GM19397 (cell line): Measurements from ENCODE around the gene SNCAIP.
"Not testable (repeated sequence)": the region's sequence is repeated elsewhere in the genome, so short reads cannot be mapped to it uniquely, and the experiment has no call there.

Source experiments
- ATAC-seq: cut with Tn5 transposase; IDR thresholded peaks from one replicate; pipeline ENCODE4 v1.9.1; 2021; ENCODE audit warnings: mild to moderate bottlenecking, moderate library complexity; ENCODE audit not compliant: unreplicated experiment

SNCAIP gene

DNA sequence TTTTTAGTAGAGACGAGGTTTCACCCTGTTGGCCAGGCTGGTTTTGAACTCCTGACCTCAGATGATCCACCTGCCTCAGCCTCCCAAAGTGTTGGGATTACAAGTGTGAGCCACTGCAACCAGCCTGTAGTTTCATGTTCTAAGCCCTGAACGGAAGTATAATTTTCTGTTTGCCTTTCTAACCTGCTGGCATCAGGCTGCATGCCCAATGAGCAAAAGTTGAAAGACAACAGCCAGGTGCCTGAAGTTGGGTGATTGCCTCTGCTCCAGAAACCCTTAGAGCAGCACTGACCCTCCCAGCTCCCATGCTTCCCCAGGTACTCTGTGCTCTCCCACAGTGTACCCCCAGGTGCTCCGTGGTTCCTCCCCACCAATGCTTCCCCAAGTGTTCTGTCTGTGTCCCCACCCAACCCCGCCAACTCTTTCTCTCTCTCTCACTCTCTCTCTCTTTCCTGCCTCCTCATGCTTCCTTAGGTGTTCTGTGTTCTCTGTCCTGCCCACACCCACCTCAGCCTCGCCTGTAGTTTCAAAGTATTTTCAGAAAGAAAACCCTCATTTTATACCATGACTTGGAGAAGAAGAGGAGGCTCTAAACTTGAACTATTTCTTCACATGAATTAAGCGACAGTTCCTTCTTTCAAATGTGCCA lies 145.3 kb downstream of the SNCAIP start:
- ATAC-seq, result no peak

DNA sequence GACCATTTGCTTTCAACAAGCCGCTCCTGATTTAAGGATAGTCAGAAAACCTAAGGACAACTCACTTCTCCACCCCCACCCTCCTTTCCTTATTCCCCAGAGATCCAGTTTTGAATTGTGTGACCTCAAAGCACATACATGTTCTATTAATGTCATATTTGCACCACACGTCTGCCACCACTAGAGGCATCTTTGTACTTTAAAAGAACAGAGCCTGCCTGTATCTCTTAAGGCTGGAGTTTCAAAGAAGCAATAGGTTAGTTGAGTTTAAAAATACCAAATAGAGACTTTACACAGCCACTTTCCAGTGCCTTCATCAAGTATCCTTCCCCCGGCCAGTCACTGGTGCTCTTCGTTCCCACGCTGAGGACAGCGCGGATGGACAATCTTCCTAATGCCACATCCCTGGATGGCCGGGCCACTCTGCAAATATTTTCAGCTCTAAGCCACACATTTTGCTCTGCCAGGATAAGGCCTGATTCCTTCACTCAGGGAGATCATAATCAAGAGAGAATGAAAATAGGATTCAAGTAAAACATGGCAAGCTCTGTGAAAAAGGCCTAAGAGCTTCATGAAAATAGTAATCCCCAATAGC lies 146.3 kb downstream of the SNCAIP start:
- ATAC-seq, result peak; percentile 74

DNA sequence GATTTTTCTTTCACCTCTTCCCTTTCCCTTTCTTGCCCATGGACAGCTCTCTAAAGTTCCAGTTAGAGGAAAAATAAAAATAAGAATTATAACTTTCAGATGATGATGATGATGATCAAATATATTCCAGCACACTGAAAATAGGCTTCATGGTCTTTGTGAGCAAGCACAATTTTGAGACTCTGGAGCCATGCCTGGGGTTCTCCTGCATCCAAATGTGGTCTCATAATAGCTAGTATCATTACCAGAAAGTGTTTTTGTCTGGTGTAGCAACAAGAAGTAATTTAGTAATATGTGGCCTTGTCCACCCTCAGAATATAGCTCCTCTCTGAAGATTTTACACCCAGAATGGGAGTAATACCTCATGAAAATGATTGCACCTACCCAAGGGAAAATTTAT lies 150.4 kb downstream of the SNCAIP start:
- ATAC-seq, result no peak

DNA sequence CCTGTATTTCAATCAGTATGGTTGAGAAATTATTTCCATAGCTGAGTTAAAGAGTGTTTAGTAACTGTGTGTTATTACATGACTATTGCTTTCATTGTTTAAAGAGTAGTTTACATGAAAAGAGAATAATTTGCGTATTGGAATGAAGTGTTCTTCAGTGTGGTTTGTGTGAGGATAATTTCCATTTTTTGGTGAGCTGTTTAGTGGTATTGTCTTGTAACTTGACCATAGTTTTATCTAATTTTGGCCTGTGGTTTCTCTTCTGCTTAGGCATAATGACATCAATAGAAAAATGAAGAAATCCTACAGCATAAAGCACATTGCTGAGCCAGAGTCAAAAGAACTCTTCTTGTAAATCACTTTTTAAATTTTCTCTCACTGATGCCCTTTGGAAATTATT lies 151.2 kb downstream of the SNCAIP start:
- no peak for ATAC-seq

DNA sequence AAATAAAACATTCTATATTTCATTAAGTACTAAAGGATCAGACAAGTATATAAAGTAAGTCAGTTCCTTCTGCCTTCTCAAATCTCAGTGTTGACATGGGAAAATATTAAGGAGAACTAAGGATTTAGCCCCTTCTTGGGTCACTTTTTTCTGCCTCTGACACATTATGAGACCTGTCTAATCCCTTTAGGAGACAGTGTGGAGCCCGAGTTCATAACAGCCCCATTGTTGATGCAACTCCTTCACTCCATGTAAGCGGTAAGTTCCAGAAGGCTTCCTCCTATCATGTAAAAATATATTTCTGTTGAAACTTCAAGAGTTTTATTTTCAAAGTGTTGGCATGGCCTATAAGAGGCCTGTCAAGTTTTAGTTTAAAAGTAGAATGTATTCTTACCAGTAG lies 152.2 kb downstream of the SNCAIP start:
- no peak for ATAC-seq

DNA sequence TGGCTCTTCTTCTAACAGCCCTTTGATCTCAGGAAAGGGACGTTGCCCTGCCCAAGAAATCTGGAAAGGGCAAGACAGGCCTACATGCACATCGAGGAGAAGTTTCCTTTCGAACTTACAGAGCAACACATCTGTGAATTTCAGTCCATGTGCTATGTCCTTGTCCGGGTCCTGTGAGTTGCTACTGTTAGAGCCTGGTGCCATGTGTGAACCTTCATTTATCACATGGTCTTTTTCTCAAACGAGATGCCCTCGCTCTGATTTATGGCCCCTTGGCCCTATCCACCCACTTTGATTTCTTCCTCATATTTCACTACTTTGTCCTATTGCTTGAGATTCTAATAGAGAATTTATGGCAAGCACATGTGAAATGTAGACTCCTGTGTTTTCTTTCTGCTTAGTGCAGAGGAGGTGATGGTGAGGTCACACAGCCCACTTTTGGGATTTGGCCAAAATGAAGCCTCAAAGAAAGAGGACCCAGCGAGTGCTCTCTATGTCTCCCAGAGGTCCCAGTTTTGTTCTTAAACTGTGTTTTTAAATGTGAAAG lies 153.1 kb downstream of the SNCAIP start:
- no peak for ATAC-seq

DNA sequence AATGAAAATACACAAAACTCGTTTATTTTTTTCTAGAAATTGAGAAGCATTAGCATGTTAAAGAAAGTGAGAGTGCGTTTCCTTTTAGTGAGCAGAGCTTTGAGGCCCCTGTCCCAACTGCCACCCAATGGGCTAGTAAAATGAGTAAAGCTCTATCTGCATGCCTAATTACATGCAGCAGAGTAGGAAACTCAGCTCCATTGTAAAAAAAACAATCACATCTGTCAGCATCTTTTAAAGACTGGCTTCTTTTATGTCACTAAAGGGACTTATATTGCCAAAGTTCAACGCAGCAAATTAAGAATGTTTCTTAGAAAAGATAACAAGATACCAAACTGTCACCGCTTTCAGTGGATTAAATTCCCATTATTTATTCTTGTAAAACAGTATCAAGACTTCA lies 154.0 kb downstream of the SNCAIP start:
- no peak for ATAC-seq

DNA sequence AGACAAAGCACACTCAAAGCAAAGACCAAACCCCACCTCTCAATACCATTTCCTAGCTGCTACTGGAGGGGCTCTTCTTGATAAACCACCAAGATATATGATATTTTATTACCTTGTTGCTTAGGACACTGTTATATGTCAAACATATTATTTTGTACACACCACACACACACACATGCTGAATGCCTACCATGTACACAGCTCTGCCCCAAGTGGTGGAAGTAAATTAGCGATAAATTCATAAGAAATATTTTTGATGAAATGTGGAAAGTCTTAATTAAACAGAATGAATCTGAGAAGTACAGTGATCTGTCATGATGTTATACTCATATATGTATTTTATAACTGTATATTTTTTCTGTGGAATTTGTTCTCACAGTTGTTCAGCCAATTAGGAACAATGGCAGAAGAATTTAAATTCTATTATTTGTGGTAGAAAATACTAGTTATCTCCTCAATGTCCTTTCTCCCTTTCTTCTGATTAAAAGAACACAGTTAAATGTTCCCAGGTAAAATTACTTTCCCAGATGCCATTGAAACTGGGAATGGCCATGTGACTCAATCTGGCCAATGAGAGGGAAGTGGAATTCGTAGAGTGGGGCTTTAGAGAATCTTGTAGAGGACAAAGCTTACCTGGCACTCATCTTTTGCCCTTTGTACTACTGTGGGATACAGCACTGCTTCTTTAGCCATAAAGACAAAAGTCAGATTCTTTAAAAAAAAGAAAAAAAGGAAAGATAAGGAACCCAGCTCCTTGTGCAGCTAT lies 156.5 kb downstream of the SNCAIP start:
- ATAC-seq, result no peak

DNA sequence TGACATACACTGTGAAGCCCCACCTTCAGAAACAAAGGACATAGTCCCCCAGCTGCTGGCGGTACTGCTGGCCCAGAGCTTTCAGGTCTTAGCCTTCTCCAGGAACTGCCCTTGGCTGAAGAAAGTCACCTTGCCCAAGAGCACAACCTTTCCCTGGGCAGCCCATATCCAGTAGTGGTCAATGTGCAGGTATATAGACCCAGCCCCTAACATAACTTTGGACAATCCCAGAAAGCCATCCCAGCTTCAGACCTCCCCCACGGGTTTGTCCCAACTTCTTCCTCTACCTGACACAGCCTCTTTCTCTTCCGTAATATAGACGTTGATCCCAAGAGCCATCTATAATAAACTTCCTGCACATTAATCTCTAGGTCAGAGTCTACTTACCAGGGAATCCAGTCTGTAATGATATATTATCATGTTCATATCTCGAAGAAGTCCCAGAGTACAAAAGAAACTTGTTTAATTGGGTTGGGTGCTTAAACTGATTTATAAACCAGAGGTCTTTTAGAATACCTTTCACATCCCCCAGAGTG lies 157.4 kb downstream of the SNCAIP start:
- ATAC-seq, result no peak

DNA sequence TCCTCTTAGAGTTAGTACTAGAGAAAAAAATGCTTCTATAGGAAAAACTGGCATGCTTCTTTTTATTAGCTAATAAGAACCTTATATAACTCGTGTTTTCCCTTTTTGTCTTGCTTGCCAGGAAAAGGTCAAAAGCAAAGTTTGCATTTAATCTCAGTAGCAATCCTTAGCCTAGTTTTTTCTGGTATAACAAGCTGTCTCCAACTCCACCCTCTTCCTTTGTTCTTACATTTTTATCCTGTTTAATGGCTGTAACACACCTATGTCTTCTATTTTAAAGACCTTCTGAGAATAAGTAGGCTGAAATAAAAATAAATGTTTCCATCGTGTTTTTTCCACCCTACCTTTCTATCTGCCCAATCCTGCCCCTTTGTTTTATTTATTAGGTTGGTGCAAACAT lies 158.3 kb downstream of the SNCAIP start:
- no peak for ATAC-seq

DNA sequence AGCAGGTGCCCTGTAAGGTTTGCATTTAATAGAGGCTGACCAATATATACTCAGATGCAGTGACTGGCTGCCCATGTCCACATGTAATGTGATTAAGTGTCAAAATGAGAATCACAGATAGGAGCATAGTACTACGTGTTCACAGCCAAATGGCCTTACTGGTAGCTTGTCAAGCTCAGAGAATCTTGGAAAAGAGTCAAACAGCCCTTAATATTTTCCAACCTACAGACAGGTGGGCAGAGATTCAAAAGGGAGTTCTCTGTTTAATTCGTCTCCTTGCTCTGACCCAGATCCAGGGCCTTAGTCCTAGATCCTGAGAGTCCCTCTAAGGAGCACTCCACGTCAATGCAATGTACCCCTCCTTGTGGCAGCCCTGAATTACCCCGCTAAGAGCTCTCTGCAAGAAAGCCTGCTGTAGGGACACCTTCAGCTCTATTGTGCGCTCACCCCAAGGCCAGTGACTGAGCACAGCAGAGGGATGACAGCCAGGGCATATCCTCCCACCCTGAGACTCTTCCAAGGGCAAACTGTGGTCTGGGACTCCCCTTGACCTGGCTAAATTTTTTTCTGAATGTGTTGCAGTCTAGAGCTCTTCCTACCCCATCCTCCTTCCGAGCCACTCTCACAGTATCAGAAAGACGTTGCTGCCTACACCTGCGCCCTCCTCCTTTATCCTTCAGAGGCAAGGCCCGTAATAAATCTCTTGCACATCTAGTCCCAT lies 159.2 kb downstream of the SNCAIP start:
- no peak for ATAC-seq

DNA sequence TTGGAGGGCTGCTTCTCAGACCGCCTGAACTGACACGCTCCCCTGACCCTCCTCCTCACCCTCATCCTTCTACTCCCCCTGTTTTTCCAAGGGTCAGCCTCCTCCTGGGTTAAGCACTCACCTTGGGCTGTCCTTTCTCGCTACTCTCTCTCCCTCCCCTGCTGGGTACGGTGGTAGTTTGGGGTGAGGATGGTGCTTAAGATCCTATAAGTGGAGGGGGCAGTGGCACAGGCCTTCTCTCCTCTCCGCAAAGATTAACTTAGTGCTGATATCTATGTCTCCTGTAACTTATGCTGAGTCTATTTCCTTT lies 159.7 kb downstream of the SNCAIP start:
- no peak for ATAC-seq

DNA sequence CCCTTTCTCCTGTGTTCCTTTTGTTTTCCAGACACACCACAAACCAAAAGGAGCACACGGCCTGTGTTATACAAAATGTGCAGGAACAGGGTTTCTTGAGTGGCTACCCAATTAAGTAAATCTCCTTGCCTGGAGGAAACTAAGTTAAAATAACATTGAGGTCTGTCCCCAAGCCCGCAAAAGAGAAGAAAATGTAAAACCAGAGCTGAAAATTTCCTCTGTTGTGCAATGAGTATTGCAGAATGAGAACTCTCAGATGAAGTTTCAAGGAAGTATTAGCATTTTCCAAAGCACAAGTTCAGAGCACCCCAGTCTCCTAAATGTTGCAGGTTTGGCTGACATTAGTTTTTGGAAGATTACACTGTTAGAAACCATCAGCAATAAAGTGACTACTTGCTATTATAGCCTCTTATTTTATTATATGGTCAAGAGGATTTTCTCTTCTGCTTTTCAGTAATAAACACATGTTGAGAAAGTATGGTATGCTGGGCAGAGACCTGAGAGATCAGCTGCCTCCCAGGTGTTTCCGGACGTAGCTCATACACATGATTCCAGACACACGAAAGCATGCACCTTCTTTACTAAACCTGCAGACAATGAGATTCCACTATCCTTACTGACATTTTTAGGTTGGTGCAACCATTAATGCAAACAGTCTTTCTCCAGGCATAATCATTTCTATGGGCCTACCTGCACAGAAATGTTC lies 161.3 kb downstream of the SNCAIP start:
- ATAC-seq, result no peak

DNA sequence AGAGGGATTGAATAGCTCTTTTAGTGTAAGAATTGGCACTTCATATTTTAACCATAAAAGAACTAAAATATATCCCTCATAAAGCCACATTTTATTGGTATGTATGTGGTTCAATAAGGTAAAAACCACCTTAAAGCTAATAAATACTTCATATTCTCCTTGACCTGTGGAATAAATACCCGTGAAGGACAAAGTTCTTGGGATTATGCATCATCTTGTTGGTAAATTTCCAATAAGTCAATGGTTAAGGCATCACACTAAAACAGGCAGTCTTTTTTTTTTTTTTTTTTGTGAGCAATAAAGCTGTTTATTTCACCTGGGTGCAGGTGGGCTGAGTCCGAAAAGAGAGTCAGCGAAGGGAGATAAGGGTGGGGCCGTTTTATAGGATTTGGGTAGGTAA lies 161.9 kb downstream of the SNCAIP start:
- ATAC-seq, result no peak

DNA sequence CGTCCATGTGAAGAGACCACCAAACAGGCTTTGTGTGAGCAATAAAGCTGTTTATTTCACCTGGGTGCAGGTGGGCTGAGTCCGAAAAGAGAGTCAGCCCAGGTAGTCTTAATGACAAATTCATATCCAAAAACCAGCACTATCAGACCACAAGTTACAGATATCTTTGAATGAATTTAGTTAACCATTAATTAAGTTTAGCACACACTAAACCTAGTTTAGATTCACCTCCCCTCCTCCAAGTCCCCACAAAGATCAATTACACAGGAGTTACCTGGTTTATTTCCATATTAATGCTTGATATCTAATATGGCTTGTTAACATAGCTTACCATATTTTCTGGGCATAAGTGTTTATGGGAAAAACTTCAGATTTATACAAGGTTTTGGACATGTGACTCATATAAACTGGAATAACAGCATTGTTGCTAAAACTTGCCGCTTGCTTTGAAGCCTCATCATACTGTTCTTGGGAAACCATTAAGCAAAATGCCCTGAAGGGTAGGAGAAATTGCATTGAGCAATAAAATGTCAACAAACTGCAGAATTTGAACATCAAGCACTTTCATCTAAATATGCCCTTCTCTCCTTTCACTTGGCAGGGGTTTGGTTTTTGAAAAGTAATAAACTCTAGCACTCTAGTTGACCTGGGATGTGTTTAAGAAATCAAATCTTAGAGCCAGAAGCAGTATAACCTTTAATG lies 166.9 kb downstream of the SNCAIP start:
- ATAC-seq, result no peak

DNA sequence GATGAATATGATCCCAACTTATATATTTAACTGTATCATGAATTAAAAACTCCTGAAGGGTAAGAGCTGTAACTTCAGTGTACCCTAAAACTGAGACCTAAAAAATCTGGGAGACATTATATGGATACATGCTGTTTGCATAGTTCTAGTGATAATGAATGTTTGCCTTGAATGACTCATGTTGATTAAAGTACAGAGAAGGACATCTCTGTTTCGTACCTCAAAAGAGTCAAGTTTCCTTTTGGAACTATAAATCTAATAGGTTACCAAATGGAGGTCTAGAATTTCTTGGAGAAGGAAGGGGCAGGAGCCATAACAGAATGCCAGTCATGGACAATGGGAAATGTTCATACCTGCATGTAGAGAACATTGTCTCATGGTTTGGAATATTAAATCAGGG lies 168.1 kb downstream of the SNCAIP start:
- no peak for ATAC-seq

DNA sequence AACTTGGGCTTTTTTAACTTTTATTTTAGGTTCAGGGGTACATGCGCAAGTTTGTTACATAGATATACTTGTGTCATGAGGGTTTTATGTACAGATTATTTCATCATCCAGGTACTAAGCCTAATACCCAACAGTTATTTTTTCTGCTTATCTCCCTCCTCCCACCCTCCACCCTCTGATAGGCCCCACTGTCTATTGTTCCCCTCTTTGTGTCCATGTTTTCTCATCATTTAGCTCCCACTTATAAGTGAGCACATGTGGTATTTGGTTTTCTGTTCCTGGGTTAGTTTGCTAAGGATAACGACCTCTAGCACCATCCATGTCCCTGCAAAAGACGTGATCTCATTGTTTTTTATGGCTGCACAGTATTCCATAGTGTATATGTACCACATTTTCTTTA lies 172.1 kb downstream of the SNCAIP start:
- ATAC-seq, result no peak

DNA sequence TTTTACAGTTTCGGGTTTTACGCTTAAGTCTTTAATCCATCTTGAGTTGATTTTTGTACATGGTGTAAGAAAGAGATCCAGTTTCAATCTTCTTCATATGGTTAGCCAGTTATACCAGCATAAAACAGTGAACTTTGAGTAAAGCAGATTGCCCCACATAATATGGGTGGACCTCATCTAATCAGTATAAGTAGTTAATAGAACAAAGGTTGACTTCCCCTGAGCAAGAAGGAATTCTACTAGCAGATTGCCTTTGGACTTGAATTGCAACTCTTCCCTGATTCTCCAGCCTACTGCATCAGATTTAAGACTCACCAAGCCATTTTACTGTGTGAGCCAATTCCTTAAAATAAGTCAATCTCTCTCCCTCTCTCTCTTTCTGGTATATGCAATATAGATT lies 173.2 kb downstream of the SNCAIP start:
- ATAC-seq, result no peak

DNA sequence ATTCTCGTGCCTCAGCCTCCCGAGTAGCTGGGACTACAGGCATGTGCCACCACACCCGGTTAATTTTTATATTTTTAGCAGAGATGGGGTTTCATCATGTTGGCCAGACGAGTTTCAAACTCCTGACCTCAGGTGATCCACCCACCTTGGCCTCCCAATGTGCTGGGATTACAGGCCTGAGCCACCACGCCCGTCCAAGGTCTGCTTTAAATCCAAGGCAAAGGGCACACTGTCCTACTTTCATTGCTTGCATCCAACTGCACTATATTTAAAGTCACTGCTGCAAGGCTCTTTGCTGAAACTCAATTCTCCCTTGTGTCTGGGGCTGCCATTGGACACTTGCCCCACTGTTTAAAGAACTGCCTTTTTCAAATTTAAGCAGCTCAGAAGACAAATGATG lies 174.6 kb downstream of the SNCAIP start:
- not testable (repeated sequence) for ATAC-seq

DNA sequence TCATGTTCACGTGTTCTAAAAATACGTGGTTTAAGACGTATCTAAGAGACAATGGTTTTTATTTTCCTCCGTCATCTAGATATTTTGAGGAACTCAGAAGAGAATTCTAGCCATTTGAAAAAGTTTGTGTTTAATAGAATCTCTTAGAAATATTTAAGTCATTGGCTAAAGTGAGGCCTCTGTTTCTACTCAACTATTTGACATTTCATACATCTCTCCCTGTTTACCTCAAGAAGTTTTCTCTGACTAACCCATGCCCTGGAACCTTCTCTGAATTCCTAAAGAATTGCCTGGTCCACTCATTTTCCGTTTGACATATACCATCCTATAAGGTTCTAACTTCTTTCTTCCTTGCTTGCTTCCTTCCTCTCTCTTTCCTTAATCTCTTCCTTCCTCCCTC lies 178.7 kb downstream of the SNCAIP start:
- no peak for ATAC-seq
